ENCODE data around the gene FBXO17. TPM values are rescaled to one million over a fixed set of nuclear protein-coding genes. Genes with fewer than 3 reads are reported as not detected.

The FBXO17 gene
- total and polyA plus RNA-seq, 2 of the 13 experiments (the other 11 are each of a cell fraction or from before 2014, with no cell fraction given) = 22.1 to 58.7 TPM

DNA sequence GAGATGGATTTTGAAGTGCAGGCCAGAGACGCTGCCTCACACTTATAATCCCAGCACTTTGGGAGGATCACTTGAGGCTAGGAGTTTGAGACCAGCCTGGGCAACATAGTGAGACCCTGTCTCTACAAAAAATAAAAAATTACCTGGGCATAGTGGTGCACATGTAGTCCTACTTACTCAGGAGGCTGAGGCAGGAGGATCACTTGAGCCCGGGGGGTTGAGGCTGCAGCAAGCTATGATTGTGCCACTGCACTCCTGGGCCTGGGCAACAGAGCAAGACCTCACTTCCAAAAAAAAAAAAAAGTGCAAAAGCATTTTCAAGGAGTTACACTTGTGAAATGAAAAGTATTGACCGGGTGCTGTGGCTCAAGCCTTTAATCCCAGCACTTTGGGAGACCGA, 27.6 kb upstream of the FBXO17 start:
- no peaks in the 10 kb centered on the region for H4K20me1 ChIP-seq (ENCODE audit: insufficient read depth, low read length)
- 0 out of 2 replicates have a peak, but pooled peaks cover 5% of the 10 kb centered on the region for H3K4me1 ChIP-seq (ENCODE audit: insufficient read depth, low read length)
- WGBS (ENCODE audit: low lambda C conversion rate) = 16% methylated on average over 4 of the region's 4 CpGs
- H3K27me3 ChIP-seq (ENCODE audit: control insufficient read depth in 1 of 2, insufficient read depth in 2 of 2, low read length in 2 of 2) = no peaks in the 10 kb centered on the region
- in situ Hi-C loops (cut with HindIII; ENCODE audit: extremely low pct_ligation_motif_present, low pct_unique_long_range_greater_than_20kb) = no loop called here
- BruUV-seq (replicated peaks) = no TSS peak
- ATAC-seq (no peak), FAIRE-seq (no peak), DNase-seq (ENCODE audit: low spot score) (no peak)
- H3K79me2 ChIP-seq (ENCODE audit: insufficient read depth, low read length) = no peaks in the 10 kb centered on the region
- ChIA-PET POLR2A (no interaction called here), CTCF (ENCODE audit: low intra/inter-chr PET ratio, low total read pairs) (no interaction called here)
- no peak overlapping the region for H3K9ac ChIP-seq (ENCODE audit: insufficient read depth, low read depth, low read length)
- H3K4me3 ChIP-seq (replicated peaks in 1 of 3; ENCODE audit: insufficient read depth in 1 of 3, low read depth in 2 of 3, low read length in 3 of 3) = no peak overlapping the region
- H3K4me2 ChIP-seq (ENCODE audit: low read depth, low read length) = no peak overlapping the region
- intact Hi-C loops (cut with micrococcal nuclease; ENCODE audit: unreplicated experiment) = no loop called here
- H3K9me3 ChIP-seq (ENCODE audit: low read length) = no peaks in the 10 kb centered on the region
- H3K27ac ChIP-seq (ENCODE audit: extremely low read length, insufficient read depth, low read length) = no peak overlapping the region
- H2AFZ ChIP-seq (ENCODE audit: low read length) = no peak overlapping the region
- no peaks in the 10 kb centered on the region for H3K36me3 ChIP-seq (replicated peaks in 1 of 2; ENCODE audit: control insufficient read depth in 1 of 2, insufficient read depth in 2 of 2, low read length in 2 of 2)
- TF ChIP-seq ZNF207 (IDR thresholded peaks at IDR 0.05; ENCODE audit: borderline replicate concordance) (no peak), SETDB1 (CRISPR knock-in tag; IDR thresholded peaks at IDR 0.05; ENCODE audit: borderline replicate concordance) (no peak), DNMT3B (CRISPR knock-in tag; conservative IDR thresholded peaks at IDR 0.05) (no peak), ZNF598 (CRISPR knock-in tag; IDR thresholded peaks at IDR 0.05; ENCODE audit: borderline replicate concordance) (no peak), ZFP37 (CRISPR knock-in tag; IDR thresholded peaks at IDR 0.05; ENCODE audit: borderline replicate concordance) (no peak), EHMT2 (IDR thresholded peaks at IDR 0.05; ENCODE audit: borderline replicate concordance, low read depth, low read length) (no peak), ARID2 (CRISPR knock-in tag; IDR thresholded peaks at IDR 0.05; ENCODE audit: borderline replicate concordance) (no peak), ZNF460 (CRISPR knock-in tag; IDR thresholded peaks at IDR 0.05; ENCODE audit: borderline replicate concordance) (no peak), ZNF354B (CRISPR knock-in tag; IDR thresholded peaks at IDR 0.05) (no peak), CEBPG (CRISPR knock-in tag; IDR thresholded peaks at IDR 0.05) (no peak), ZNF589 (CRISPR knock-in tag; conservative IDR thresholded peaks at IDR 0.05) (no peak), MTF2 (CRISPR knock-in tag; IDR thresholded peaks at IDR 0.05; ENCODE audit: borderline replicate concordance) (no peak), ZFP36 (IDR thresholded peaks at IDR 0.05; ENCODE audit: borderline replicate concordance, low read depth, low read length, partially characterized antibody) (no peak)
- TF ChIP-seq, protein P1, sequence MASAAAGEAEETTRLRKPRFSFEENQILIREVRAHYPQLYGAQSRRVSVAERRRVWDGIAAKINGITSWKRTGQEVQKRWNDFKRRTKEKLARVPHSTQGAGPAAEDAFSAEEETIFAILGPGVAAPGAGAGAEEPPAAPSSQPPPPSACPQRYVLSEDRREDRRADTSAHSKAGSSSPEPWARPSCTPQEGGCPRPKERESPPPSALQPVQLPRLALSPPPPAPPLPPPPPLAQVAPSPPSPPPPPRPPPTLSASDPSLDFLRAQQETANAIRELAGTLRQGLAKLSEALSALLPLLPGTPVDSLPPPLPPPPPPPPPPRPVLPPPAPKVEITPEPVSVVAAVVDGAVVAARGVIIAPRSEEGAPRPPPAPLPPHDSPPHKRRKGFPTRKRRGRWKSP (CRISPR knock-in tag; IDR thresholded peaks at IDR 0.05) = no peak
- TF ChIP-seq, protein P2, sequence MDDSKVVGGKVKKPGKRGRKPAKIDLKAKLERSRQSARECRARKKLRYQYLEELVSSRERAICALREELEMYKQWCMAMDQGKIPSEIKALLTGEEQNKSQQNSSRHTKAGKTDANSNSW (CRISPR knock-in tag; IDR thresholded peaks at IDR 0.05; ENCODE audit: borderline replicate concordance) = no peak
- TF ChIP-seq, protein P3, sequence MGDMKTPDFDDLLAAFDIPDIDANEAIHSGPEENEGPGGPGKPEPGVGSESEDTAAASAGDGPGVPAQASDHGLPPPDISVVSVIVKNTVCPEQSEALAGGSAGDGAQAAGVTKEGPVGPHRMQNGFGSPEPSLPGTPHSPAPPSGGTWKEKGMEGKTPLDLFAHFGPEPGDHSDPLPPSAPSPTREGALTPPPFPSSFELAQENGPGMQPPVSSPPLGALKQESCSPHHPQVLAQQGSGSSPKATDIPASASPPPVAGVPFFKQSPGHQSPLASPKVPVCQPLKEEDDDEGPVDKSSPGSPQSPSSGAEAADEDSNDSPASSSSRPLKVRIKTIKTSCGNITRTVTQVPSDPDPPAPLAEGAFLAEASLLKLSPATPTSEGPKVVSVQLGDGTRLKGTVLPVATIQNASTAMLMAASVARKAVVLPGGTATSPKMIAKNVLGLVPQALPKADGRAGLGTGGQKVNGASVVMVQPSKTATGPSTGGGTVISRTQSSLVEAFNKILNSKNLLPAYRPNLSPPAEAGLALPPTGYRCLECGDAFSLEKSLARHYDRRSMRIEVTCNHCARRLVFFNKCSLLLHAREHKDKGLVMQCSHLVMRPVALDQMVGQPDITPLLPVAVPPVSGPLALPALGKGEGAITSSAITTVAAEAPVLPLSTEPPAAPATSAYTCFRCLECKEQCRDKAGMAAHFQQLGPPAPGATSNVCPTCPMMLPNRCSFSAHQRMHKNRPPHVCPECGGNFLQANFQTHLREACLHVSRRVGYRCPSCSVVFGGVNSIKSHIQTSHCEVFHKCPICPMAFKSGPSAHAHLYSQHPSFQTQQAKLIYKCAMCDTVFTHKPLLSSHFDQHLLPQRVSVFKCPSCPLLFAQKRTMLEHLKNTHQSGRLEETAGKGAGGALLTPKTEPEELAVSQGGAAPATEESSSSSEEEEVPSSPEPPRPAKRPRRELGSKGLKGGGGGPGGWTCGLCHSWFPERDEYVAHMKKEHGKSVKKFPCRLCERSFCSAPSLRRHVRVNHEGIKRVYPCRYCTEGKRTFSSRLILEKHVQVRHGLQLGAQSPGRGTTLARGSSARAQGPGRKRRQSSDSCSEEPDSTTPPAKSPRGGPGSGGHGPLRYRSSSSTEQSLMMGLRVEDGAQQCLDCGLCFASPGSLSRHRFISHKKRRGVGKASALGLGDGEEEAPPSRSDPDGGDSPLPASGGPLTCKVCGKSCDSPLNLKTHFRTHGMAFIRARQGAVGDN (CRISPR knock-in tag; IDR thresholded peaks at IDR 0.05) = no peak
- TF ChIP-seq, protein P4, sequence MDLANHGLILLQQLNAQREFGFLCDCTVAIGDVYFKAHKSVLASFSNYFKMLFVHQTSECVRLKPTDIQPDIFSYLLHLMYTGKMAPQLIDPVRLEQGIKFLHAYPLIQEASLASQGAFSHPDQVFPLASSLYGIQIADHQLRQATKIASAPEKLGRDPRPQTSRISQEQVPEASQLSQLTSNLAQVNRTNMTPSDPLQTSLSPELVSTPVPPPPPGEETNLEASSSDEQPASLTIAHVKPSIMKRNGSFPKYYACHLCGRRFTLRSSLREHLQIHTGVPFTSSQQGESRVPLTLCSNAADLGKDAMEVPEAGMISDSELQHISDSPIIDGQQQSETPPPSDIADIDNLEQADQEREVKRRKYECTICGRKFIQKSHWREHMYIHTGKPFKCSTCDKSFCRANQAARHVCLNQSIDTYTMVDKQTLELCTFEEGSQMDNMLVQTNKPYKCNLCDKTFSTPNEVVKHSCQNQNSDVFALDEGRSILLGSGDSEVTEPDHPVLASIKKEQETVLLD (CRISPR knock-in tag; IDR thresholded peaks at IDR 0.05; ENCODE audit: low read depth) = no peak
- TF ChIP-seq, protein P5, sequence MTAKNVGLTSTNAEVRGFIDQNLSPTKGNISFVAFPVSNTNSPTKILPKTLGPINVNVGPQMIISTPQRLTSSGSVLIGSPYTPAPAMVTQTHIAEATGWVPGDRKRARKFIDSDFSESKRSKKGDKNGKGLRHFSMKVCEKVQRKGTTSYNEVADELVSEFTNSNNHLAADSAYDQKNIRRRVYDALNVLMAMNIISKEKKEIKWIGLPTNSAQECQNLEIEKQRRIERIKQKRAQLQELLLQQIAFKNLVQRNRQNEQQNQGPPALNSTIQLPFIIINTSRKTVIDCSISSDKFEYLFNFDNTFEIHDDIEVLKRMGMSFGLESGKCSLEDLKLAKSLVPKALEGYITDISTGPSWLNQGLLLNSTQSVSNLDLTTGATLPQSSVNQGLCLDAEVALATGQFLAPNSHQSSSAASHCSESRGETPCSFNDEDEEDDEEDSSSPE (CRISPR knock-in tag; IDR thresholded peaks at IDR 0.05) = no peak
